Neural cell (in vitro differentiated cells): ENCODE results near the gene FZD10. TPM values are rescaled to one million over a fixed set of nuclear protein-coding genes. Genes with fewer than 3 reads are reported as not detected.

Experiments used
- H2AFZ ChIP-seq: fragments of 200-600, 300-800 bp; sonication (generic), shearing (Covaris generic); 2 replicates; pipeline ENCODE4 v1.6.0; 2014; ENCODE audit warnings: low read depth, mild to moderate bottlenecking, antibody characterized with exemption, low read length, moderate library complexity
- H3F3A ChIP-seq: fragments of 200-600 bp; shearing (Covaris generic); 2 replicates; pipeline ENCODE4 v1.6.1; 2016; ENCODE audit warnings: mild to moderate bottlenecking, moderate library complexity, mixed read lengths, antibody characterized with exemption, low read length; ENCODE audit not compliant: insufficient read depth, poor library complexity, severe bottlenecking
- H3K27ac ChIP-seq: fragments of 200-600, 300-800 bp; sonication (generic), shearing (Covaris generic); 2 replicates; pipeline ENCODE4 v1.5.1; 2014; ENCODE audit warnings: mild to moderate bottlenecking, low read length, moderate library complexity
- H3K27me3 ChIP-seq: fragments of 300-800, 200-600 bp; sonication (generic), shearing (Covaris generic); 2 replicates; pipeline ENCODE4 v1.6.0; 2014; ENCODE audit warnings: mild to moderate bottlenecking, low read depth, low read length, moderate library complexity; ENCODE audit not compliant: insufficient read depth
- H3K36me3 ChIP-seq: fragments of 300-800, 200-600 bp; sonication (generic), shearing (Covaris generic); 2 replicates; pipeline ENCODE4 v1.5.1; 2014; ENCODE audit warnings: mild to moderate bottlenecking, antibody characterized with exemption, low read length, moderate library complexity; ENCODE audit not compliant: insufficient read depth
- H3K4me2 ChIP-seq: fragments of 300-800, 200-600 bp; sonication (generic), shearing (Covaris generic); 2 replicates; pipeline ENCODE4 v1.6.0; 2014; ENCODE audit warnings: mild to moderate bottlenecking, low read length
- H3K4me3 ChIP-seq: fragments of 300-800, 200-600 bp; sonication (generic), shearing (Covaris generic); 2 replicates; pipeline ENCODE4 v1.5.1; 2014; ENCODE audit warnings: mild to moderate bottlenecking, low read length, moderate library complexity
- H3K79me2 ChIP-seq: fragments of 200-600 bp; shearing (Covaris generic); replicated peaks from 2 replicates; pipeline ENCODE4 v1.6.0; 2014; ENCODE audit warnings: mild to moderate bottlenecking, low read length, moderate library complexity; ENCODE audit not compliant: insufficient read depth
- H3K9ac ChIP-seq: fragments of 300-800, 200-600 bp; sonication (generic), shearing (Covaris generic); 2 replicates; pipeline ENCODE4 v1.6.1; 2016; ENCODE audit warnings: mild to moderate bottlenecking, low read length, mixed read lengths
- H3K9me2 ChIP-seq: fragments of 200-600 bp; shearing (Covaris generic); 2 replicates; pipeline ENCODE4 v1.6.1; 2016; ENCODE audit warnings: mild to moderate bottlenecking, low read length, mixed read lengths; ENCODE audit not compliant: insufficient read depth
- H3K9me3 ChIP-seq: fragments of 200-600, 300-800 bp; sonication (generic), shearing (Covaris generic); 2 replicates; pipeline ENCODE4 v1.6.1; 2016; ENCODE audit warnings: mild to moderate bottlenecking, mixed run types, low read length, moderate library complexity, mixed read lengths
- H4K20me1 ChIP-seq: fragments of 200-600 bp; shearing (Covaris generic); 2 replicates; pipeline ENCODE4 v1.6.1; 2016; ENCODE audit warnings: mild to moderate bottlenecking, mixed run types; ENCODE audit not compliant: insufficient read depth
- CTCF ChIP-seq: fragments of 450-650 bp; IDR thresholded peaks from 2 replicates; pipeline ENCODE4 v1.5.1; 2014; ENCODE audit warnings: antibody characterized with exemption, mild to moderate bottlenecking, moderate library complexity; ENCODE audit not compliant: poor library complexity, severe bottlenecking
- EP300 ChIP-seq: fragments of 450-650 bp; conservative IDR thresholded peaks from 2 replicates; pipeline ENCODE4 v1.6.1; 2014; ENCODE audit warnings: antibody characterized with exemption, mild to moderate bottlenecking, moderate library complexity; ENCODE audit not compliant: poor library complexity, severe bottlenecking
- MXI1 ChIP-seq: fragments of 450-650 bp; conservative IDR thresholded peaks from 2 replicates; pipeline ENCODE4 v1.6.1; 2014; ENCODE audit warnings: antibody characterized with exemption, mild to moderate bottlenecking; ENCODE audit not compliant: poor library complexity, severe bottlenecking
- POLR2AphosphoS5 ChIP-seq: IDR thresholded peaks from 2 replicates; pipeline ENCODE4 v1.6.1; 2012
- RAD21 ChIP-seq: fragments of 450-650 bp; conservative IDR thresholded peaks from 2 replicates; pipeline ENCODE4 v1.6.1; 2014; ENCODE audit warnings: antibody characterized with exemption, mild to moderate bottlenecking, moderate library complexity
- REST ChIP-seq: IDR thresholded peaks from 2 replicates; pipeline ENCODE4 v1.6.1; 2012; ENCODE audit warnings: borderline replicate concordance
- SMC3 ChIP-seq: fragments of 450-650 bp; conservative IDR thresholded peaks from 2 replicates; pipeline ENCODE4 v1.6.1; 2014; ENCODE audit warnings: antibody characterized with exemption, mild to moderate bottlenecking, moderate library complexity; ENCODE audit not compliant: poor library complexity
- polyA plus RNA-seq: library from polyadenylated mRNA; depleted of rRNA; stranded (reverse); fragments of >200 nt; gene quantifications from 2 replicates; pipeline ENCODE4 v1.2.3, GENCODE V29; 2014

Gene FZD10
- polyA plus RNA-seq, 1 donor from 2014 or later: not detected

GRCh38 chr12:130121226-130122000, 40.9 kb upstream of the FZD10 start:
- H3K9ac ChIP-seq: no peak overlapping the region
- no peaks in the 10 kb centered on the region for H3K9me3 ChIP-seq
- H3K4me2 ChIP-seq: no peak overlapping the region
- no peaks in the 10 kb centered on the region for H3K36me3 ChIP-seq
- no peak overlapping the region for H3K27ac ChIP-seq
- H3K4me3 ChIP-seq: no peak overlapping the region
- H2AFZ ChIP-seq: no peak overlapping the region
- TF ChIP-seq REST (no peak), CTCF (no peak), POLR2AphosphoS5 (no peak), RAD21 (no peak)
- no peaks in the 10 kb centered on the region for H3K9me2 ChIP-seq
- H3K79me2 ChIP-seq: no peaks in the 10 kb centered on the region
- H4K20me1 ChIP-seq: no peaks in the 10 kb centered on the region
- H3K27me3 ChIP-seq: no peaks in the 10 kb centered on the region
- H3F3A ChIP-seq: no peaks in the 10 kb centered on the region

GRCh38 chr12:130122356-130122755, 39.9 kb upstream of the FZD10 start:
- Histone ChIP-seq H4K20me1 (no peaks in the 10 kb centered on the region), H3K4me3 (no peak overlapping the region), H3K9ac (no peak overlapping the region), H3K9me2 (no peaks in the 10 kb centered on the region), H2AFZ (no peak overlapping the region), H3K4me2 (no peak overlapping the region), H3K9me3 (no peaks in the 10 kb centered on the region), H3F3A (no peaks in the 10 kb centered on the region), H3K36me3 (no peaks in the 10 kb centered on the region), H3K27me3 (no peaks in the 10 kb centered on the region), H3K27ac (no peak overlapping the region), H3K79me2 (no peaks in the 10 kb centered on the region)
- TF ChIP-seq EP300 (no peak), RAD21 (no peak), POLR2AphosphoS5 (no peak), SMC3 (no peak)

GRCh38 chr12:130124106-130124505, 38.2 kb upstream of the FZD10 start:
- Histone ChIP-seq H3K27me3 (no peaks in the 10 kb centered on the region), H4K20me1 (no peaks in the 10 kb centered on the region), H3K36me3 (no peaks in the 10 kb centered on the region), H3K9ac (no peak overlapping the region), H3K79me2 (no peaks in the 10 kb centered on the region), H3K9me3 (no peaks in the 10 kb centered on the region), H3K4me2 (no peak overlapping the region), H3F3A (no peaks in the 10 kb centered on the region), H3K4me3 (no peak overlapping the region), H3K27ac (no peak overlapping the region), H3K9me2 (no peaks in the 10 kb centered on the region), H2AFZ (no peak overlapping the region)
- TF ChIP-seq SMC3: no peak
- no peak for TF ChIP-seq MXI1
